Posterior vena cava (tissue), 2 donors: ENCODE results near the gene KREMEN1. TPM values are rescaled to one million over a fixed set of nuclear protein-coding genes. Genes with fewer than 3 reads are reported as not detected.
"Not testable (repeated sequence)": the region's sequence is repeated elsewhere in the genome, so short reads cannot be mapped to it uniquely, and the experiment has no call there.

Experiments used
- DNase-seq: peaks from one replicate; pipeline ENCODE4 v3.0.0-alpha.2; 2020; ENCODE audit warnings: low spot score
- intact Hi-C, 2 donors: fragments of 100-400 bp; cut with DNase I; formaldehyde crosslinking; loops; one replicate each; pipeline versions ENCODE4 v1.14.1 to v1.14.2; 2022 to 2023
- long read RNA-seq, 2 donors: library from polyadenylated mRNA; unstranded; transcript quantifications; one replicate each; pipeline ENCODE4 v2.0.0, GENCODE V29; 2020 to 2021
- total RNA-seq, 2 donors: library from RNA; stranded (reverse); fragmentation: NEBNext Ultra II Directional; extraction: Animal tissue kit (Norgen Biotek cat#: 25700); gene quantifications; one replicate each; pipeline ENCODE4 v1.2.1, GENCODE V29; 2021
- donor health status: DM: yes; HTN: yes; CAD: no.
- donor health status: DM: yes; HTN: yes; CAD: no.

Gene KREMEN1, protein sequence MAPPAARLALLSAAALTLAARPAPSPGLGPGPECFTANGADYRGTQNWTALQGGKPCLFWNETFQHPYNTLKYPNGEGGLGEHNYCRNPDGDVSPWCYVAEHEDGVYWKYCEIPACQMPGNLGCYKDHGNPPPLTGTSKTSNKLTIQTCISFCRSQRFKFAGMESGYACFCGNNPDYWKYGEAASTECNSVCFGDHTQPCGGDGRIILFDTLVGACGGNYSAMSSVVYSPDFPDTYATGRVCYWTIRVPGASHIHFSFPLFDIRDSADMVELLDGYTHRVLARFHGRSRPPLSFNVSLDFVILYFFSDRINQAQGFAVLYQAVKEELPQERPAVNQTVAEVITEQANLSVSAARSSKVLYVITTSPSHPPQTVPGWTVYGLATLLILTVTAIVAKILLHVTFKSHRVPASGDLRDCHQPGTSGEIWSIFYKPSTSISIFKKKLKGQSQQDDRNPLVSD
- total RNA-seq, result 10 to 100 TPM; 13.7 to 22.2 TPM
- long read RNA-seq, donor 1, full-length matches to known transcripts, result 4 of 13 reads
- long read RNA-seq, donor 1, partial matches to known transcripts, result 2 of 13 reads
- long read RNA-seq, donor 1, other reads (novel, unspliced or antisense), result 7 of 13 reads
- long read RNA-seq, donor 2, full-length matches to known transcripts, result 2 of 18 reads
- long read RNA-seq, donor 2, partial matches to known transcripts, result 9 of 18 reads
- long read RNA-seq, donor 2, other reads (novel, unspliced or antisense), result 7 of 18 reads

- intact Hi-C loops, result no loop called here
- no peak for DNase-seq
Observed at GRCh38 chr22:29072979-29073617, at the start of gene KREMEN1. KREMEN1 (plus strand) TSS chr22:29073035; CDS start chr22:29073131, 96 bp downstream.

- intact Hi-C loops, result loop anchor here in 1 of 2 donors (10.0 kb wide), 1 partner anchor 48 kb away; no protein-coding TSS in a partner anchor
- DNase-seq, result peak; percentile 40
Observed at GRCh38 chr22:29023172-29023796, 49.6 kb upstream of the KREMEN1 start.

GRCh38 chr22:29026579-29026978, 46.3 kb upstream of the KREMEN1 start:
- DNase-seq, result no peak
- intact Hi-C loops, result loop anchor here in 1 of 2 donors (10.0 kb wide), 1 partner anchor 52 kb away; no protein-coding TSS in a partner anchor

DNA sequence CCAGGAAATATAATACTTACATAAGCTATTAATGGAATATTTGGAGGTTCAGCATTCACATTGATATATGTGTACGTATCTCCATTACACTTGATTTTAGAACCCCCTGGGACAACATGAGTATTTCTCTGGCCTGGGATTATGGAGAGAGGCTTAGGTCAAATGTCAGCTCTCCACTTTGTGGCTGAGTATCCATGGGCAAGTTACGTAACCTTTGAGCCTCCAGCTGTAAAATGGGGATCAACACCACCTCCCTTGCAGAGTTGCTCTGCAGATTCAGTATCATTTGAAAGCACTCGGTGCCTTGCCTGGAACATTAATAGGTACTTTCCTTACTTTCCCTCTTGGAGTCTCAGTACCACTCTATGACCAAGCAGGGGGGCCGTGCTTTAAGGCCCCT, 44.4 kb upstream of the KREMEN1 start:
- DNase-seq, result no peak
- intact Hi-C loops, result loop anchor here in 1 of 2 donors (10.0 kb wide), 1 partner anchor 54 kb away; no protein-coding TSS in a partner anchor

DNA sequence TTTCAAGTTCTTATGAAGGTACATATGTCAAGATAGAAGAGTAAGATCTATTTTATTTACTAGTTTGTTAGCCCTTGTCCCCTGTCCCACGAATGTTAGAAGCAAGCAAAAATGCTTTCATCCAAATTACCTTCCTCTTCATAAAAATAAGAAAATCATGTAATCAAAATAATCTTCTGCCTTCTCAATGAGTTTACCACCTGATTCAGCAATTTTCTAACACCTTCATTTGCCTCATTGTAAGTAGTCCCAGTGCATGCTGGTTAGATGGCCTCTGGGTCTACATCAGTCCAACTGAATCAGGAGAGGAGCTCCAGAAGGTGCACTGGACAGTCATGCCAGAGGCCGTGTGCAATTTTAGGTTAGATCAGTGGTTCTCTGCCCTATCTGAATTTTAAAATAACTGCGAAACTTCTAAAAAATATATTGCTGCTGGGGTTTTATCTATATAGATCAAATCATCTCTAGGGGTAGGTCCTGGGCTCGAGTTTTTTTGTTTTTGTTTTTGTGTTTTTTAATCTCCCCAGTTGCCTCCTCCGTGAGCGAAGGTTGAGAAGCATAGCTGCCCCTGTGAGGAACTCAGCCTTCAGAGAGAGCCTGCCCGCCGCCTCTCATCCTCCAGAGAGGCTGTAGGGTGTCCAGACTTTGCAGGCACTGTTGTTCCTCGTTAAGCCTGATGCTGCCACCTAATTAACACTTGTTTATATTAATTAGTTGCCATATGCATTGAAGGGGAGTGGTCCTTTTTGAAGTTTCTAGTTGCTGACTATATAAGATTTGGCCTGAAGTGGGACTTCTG, 43.4 kb upstream of the KREMEN1 start:
- intact Hi-C loops, result loop anchor here in 1 of 2 donors (10.0 kb wide), 1 partner anchor 55 kb away; no protein-coding TSS in a partner anchor
- peak; percentile 37 for DNase-seq

DNA sequence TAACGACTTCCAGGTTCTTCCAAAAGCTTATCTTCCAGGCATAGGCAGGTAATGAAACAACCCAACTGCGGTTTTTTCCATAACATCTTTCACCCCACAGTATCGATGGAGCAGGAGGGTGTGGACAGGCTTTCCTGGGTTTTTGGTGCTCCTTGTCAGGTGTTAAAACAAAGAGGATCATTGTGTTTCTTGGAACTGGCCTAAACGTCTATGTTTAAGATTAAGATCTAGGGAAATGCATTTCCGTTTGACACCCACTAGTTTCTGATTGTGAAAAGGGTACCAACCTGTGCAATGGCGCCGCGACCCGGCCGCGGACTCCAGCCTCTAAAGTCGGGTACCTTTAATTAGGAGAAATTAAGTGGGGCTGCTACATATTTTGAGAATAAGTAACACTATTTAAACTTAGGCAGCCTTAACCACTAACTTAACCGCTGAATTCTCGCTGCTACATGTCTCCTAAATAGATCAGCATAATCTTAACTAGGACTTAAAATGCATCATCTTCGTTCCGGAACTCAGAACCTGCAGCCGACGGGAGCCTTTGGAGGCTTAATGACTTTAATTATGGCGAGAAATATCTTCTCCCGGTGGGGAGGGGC, 42.7 kb upstream of the KREMEN1 start:
- peak; percentile 60 for DNase-seq

GRCh38 chr22:29030618-29031226, 42.1 kb upstream of the KREMEN1 start:
- intact Hi-C loops, result loop anchor here in 1 of 2 donors (1.0 kb wide), 1 partner anchor 17 kb away; no protein-coding TSS in a partner anchor
- peak; percentile 89 for DNase-seq

More for the DNA sequence above, 42.7 kb upstream of the KREMEN1 start:
- intact Hi-C loops, result loop anchor here in 1 of 2 donors (1.0 kb wide), 1 partner anchor 17 kb away; no protein-coding TSS in a partner anchor

DNA sequence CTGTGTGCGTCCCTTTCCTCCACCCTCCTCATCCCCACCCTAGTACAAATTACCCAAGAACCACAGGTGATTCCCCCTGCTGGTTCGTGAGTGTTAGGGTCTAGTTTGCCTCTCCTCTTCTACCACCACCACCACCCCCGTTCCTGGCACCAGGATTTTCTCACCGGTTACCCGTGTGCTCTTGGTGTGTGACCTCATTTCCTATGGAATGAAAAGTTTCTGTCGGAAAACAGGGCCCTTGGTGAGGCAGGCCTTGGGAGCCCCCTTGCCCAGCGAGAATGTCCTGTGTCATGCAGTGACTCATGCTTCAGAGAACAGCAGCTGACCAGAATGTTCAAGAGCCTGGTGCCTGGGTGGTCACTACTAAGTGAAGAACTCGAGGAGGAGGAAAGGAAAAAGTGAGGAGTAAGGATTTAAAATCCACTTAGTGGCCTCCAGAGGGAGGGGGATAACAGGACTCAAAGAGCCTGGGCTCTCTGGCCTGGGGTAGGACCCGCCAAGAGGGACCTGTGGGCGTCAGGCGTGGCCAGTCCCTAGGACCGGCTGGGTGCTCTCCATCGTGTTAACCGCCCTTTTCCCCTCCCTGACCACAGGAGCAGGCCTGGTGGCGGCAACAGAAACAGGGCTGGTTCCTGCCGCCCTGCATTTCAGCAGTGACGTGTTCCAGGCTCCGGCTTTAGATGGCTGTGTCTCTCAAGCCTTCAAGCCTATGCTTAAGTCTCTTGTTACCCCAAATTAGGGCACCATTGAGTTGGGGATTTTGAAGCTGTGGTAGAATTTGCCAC, 41.4 kb upstream of the KREMEN1 start:
- DNase-seq, result peak; percentile 87
- intact Hi-C loops, result no loop called here

- no peak for DNase-seq
- intact Hi-C loops, result no loop called here
Observed at GRCh38 chr22:29032014-29032475, 40.8 kb upstream of the KREMEN1 start.

GRCh38 chr22:29032584-29032983, 40.3 kb upstream of the KREMEN1 start:
- DNase-seq, result peak; percentile 51
- intact Hi-C loops, result no loop called here

DNA sequence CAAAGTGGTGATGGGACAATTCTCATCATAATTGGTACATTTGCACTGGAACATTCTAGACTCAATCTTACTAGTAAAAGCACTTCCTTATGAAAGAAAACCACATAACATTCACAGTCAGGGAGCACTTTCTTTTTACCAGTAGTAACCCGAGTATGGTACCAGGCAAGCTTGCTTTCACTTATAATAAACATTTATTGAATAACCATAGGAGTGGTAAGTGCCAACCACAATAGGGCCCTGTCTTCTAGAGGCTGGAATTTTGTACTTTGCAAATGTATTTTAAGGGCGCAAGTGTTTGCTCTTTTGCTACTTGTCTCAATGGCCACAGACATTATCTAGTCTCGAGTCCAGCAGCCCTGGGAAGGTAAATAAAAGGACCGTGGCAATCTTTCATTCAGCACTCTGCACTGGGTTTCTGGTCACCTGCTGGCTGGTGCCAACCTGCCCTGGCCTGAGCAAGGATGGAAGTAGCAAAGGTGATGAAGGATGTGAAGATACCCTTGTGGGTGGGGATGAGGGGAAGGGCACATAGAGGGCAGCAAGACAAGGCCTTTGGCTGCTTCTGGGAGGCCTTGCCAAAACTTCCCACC, 35.4 kb upstream of the KREMEN1 start:
- intact Hi-C loops, result no loop called here
- DNase-seq, result no peak

DNA sequence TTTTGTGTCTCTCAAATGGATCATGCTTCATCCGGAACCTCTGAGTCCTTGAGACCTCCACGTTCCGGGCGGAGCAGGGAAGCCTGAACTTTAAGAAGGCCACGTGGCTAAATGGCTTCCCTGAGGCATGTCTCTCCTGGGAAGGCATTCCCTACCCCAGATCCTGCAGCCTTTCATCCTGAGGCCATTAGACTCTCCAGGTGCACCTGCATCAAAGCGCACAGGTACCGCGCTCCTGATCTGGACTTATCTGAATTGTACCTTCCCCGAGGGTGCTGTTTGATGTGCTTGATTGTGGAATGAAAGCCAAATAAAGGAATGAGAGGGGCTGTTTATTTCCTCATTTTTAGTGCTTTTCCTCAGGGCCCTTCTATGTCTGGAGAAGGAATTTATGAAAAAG, 33.7 kb upstream of the KREMEN1 start:
- no peak for DNase-seq
- intact Hi-C loops, result loop anchor here in 1 of 2 donors (2.0 kb wide), 1 partner anchor 186 kb away; no protein-coding TSS in a partner anchor

GRCh38 chr22:29039684-29040083, 33.2 kb upstream of the KREMEN1 start:
- intact Hi-C loops, result loop anchor here in 1 of 2 donors (2.0 to 10.0 kb wide), 2 partner anchors 125 to 187 kb away; no protein-coding TSS in a partner anchor

GRCh38 chr22:29040385-29041275, 32.2 kb upstream of the KREMEN1 start:
- no peak for DNase-seq
- intact Hi-C loops, result loop anchor here in 1 of 2 donors (10.0 kb wide), 1 partner anchor 126 kb away; no protein-coding TSS in a partner anchor

More at GRCh38 chr22:29039684-29040083, 33.2 kb upstream of the KREMEN1 start:
- not testable (repeated sequence) for DNase-seq

DNA sequence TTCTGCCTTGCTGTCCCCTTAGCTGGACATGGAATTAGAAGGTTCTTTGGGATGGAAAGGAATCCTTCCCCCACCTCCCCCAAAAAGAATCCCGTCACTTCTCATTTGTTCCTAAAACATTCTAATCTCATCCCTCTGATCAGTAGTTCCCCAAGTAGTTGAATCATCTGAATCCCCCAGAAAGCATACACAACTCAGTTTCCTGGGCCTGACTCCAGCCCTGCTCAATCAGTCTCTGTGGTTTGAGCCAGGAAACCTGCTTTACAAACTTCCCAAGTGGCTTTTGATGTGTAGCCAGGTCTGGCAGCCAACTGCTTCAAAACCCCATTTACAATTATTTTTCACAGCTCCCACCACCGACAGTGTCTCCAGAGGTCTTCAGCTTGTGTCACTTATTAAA, 31.4 kb upstream of the KREMEN1 start:
- DNase-seq, result no peak
- intact Hi-C loops, result loop anchor here in 1 of 2 donors (10.0 kb wide), 1 partner anchor 127 kb away; no protein-coding TSS in a partner anchor
